ENCODE results near the gene UBAC2.
"Not testable (repeated sequence)": the region's sequence is repeated elsewhere in the genome, so short reads cannot be mapped to it uniquely, and the experiment has no call there.

The UBAC2 gene

GRCh38 chr13:99182439-99182838 is 18.2 kb upstream of the UBAC2 start:
- no peak for DNase-seq (ENCODE audit: low read depth in 2 of 2)

GRCh38 chr13:99185606-99186005 is 15.0 kb upstream of the UBAC2 start:
- no peak for DNase-seq (ENCODE audit: low read depth in 2 of 2)

- no peak for DNase-seq (ENCODE audit: low read depth in 2 of 2)
Measured at GRCh38 chr13:99190147-99190985, 10.3 kb upstream of the UBAC2 start.

- DNase-seq (ENCODE audit: low read depth in 2 of 2) = no peak
Measured at GRCh38 chr13:99191336-99191899, 9.2 kb upstream of the UBAC2 start.

GRCh38 chr13:99191900-99192399 is 8.7 kb upstream of the UBAC2 start:
- no peak for DNase-seq (ENCODE audit: low read depth in 2 of 2)

GRCh38 chr13:99192480-99192879 is 8.2 kb upstream of the UBAC2 start:
- no peak for DNase-seq (ENCODE audit: low read depth in 2 of 2)

GRCh38 chr13:99193152-99193551 is 7.5 kb upstream of the UBAC2 start:
- no peak for DNase-seq (ENCODE audit: low read depth in 2 of 2)

GRCh38 chr13:99196466-99197116 is 4.1 kb upstream of the UBAC2 start:
- no peak for DNase-seq (ENCODE audit: low read depth in 2 of 2)

GRCh38 chr13:99197117-99197651 is 3.5 kb upstream of the UBAC2 start:
- DNase-seq (ENCODE audit: low read depth in 2 of 2) = no peak

- no peak for DNase-seq (ENCODE audit: low read depth in 2 of 2)
Measured at GRCh38 chr13:99199541-99200431, 868 bp upstream of the UBAC2 start.

- DNase-seq (ENCODE audit: low read depth in 2 of 2) = no peak
Measured at GRCh38 chr13:99203601-99204579, 3.2 kb downstream of the UBAC2 start.

GRCh38 chr13:99205621-99206220 is 5.1 kb downstream of the UBAC2 start:
- DNase-seq (ENCODE audit: low read depth in 2 of 2) = no peak

- DNase-seq (ENCODE audit: low read depth in 2 of 2) = no peak
Measured at GRCh38 chr13:99206226-99206625, 5.6 kb downstream of the UBAC2 start.

GRCh38 chr13:99206873-99207272 is 6.2 kb downstream of the UBAC2 start:
- DNase-seq (ENCODE audit: low read depth in 2 of 2) = no peak

- no peak for DNase-seq (ENCODE audit: low read depth in 2 of 2)
Measured at GRCh38 chr13:99207511-99207910, 6.9 kb downstream of the UBAC2 start.

- no peak for DNase-seq (ENCODE audit: low read depth in 2 of 2)
Measured at GRCh38 chr13:99208185-99208584, 7.5 kb downstream of the UBAC2 start.

- no peak for DNase-seq (ENCODE audit: low read depth in 2 of 2)
Measured at GRCh38 chr13:99208845-99209527, 8.3 kb downstream of the UBAC2 start.

- not testable (repeated sequence) for DNase-seq (ENCODE audit: low read depth in 2 of 2)
Measured at GRCh38 chr13:99210627-99211026, 10.0 kb downstream of the UBAC2 start.

GRCh38 chr13:99211421-99212035 is 10.9 kb downstream of the UBAC2 start:
- DNase-seq (ENCODE audit: low read depth in 2 of 2) = no peak
